NCI-H345 treated with DMSO at 0.1 percent for 48 hours (cell line): ENCODE results near the gene TNS1.
A peak's percentile ranks its signal among the peaks of the same experiment; 100 is the strongest.

Experiments used
- DNase-seq: peaks from one replicate; lab custom pipeline; 2025; ENCODE audit not compliant: unreplicated experiment; lab: John Stamatoyannopoulos, UW

Gene TNS1

GRCh38 chr2:218015586-218016521 lies 13.1 kb upstream of the TNS1 start:
- no peak for DNase-seq

GRCh38 chr2:218014706-218015585 lies 12.2 kb upstream of the TNS1 start:
- no peak for DNase-seq

- DNase-seq, result no peak
These were observed 10.5 kb upstream of the TNS1 start for GRCh38 chr2:218013289-218013688.

GRCh38 chr2:218012284-218012683 lies 9.5 kb upstream of the TNS1 start:
- no peak for DNase-seq

GRCh38 chr2:218011653-218012040 lies 8.9 kb upstream of the TNS1 start:
- no peak for DNase-seq

GRCh38 chr2:218010984-218011652 lies 8.3 kb upstream of the TNS1 start:
- DNase-seq, result peak; percentile 58

GRCh38 chr2:218010140-218010983 lies 7.6 kb upstream of the TNS1 start:
- DNase-seq, result no peak

GRCh38 chr2:218009765-218010139 lies 7.0 kb upstream of the TNS1 start:
- no peak for DNase-seq

- DNase-seq, result no peak
These were observed 6.4 kb upstream of the TNS1 start for GRCh38 chr2:218009231-218009630.

- DNase-seq, result no peak
These were observed 5.6 kb upstream of the TNS1 start for GRCh38 chr2:218008060-218009040.

- no peak for DNase-seq
These were observed 3.9 kb upstream of the TNS1 start for GRCh38 chr2:218006741-218007140.

GRCh38 chr2:218005486-218005885 lies 2.7 kb upstream of the TNS1 start:
- DNase-seq, result no peak

- no peak for DNase-seq
These were observed 2.2 kb upstream of the TNS1 start for GRCh38 chr2:218005028-218005427.

- no peak for DNase-seq
These were observed 1.2 kb upstream of the TNS1 start for GRCh38 chr2:218003981-218004419.

- no peak for DNase-seq
These were observed 618 bp upstream of the TNS1 start for GRCh38 chr2:218003281-218003944.

GRCh38 chr2:218002143-218002844 lies 501 bp downstream of the TNS1 start:
- no peak for DNase-seq

- no peak for DNase-seq
These were observed 1.2 kb downstream of the TNS1 start for GRCh38 chr2:218001629-218002028.

GRCh38 chr2:218000136-218000535 lies 2.7 kb downstream of the TNS1 start:
- DNase-seq, result no peak
